ENCODE results near the gene NDUFAB1. TPM values are rescaled to one million over a fixed set of nuclear protein-coding genes. Genes with fewer than 3 reads are reported as not detected.
"Not testable (repeated sequence)": the region's sequence is repeated elsewhere in the genome, so short reads cannot be mapped to it uniquely, and the experiment has no call there.

The NDUFAB1 gene
- polyA plus RNA-seq, 2 of the 4 experiments (the other 2 are of a cell fraction) = 167 to 277 TPM

- H3K4me3 ChIP-seq = no peak overlapping the region
- FAIRE-seq (no peak), ATAC-seq (no peak), DNase-seq (ENCODE audit: low read depth in 1 of 2, low spot score in 1 of 2) (no peak)
- no peaks in the 10 kb centered on the region for H3K4me1 ChIP-seq
- ChIA-PET POLR2A (no interaction called here), CTCF (interaction anchor here (1.7 kb wide), 1 partner anchor 28 kb away, joined by 6 read pairs; the partner anchor contains the start of gene NDUFAB1)
- no peaks in the 10 kb centered on the region for H3K9me3 ChIP-seq
- TF ChIP-seq JUN (IDR thresholded peaks at IDR 0.05) = no peak
- TF ChIP-seq HOXA7 (CRISPR knock-in tag; IDR thresholded peaks at IDR 0.05) = no peak
- no peak for TF ChIP-seq POLR2A (IDR thresholded peaks at IDR 0.05; ENCODE audit: low read length)
- peak; percentile 21 for TF ChIP-seq MAFK (IDR thresholded peaks at IDR 0.05; ENCODE audit: partially characterized antibody)
- TF ChIP-seq MAZ (IDR thresholded peaks at IDR 0.05; ENCODE audit: borderline replicate concordance, low read depth, low read length) = no peak
- H3K4me2 ChIP-seq = no peak overlapping the region
- no peak overlapping the region for H3K27ac ChIP-seq
Observed at GRCh38 chr16:23624092-23624491, 28.0 kb upstream of the NDUFAB1 start.

- no peak for FAIRE-seq
- TF ChIP-seq RFX5 (IDR thresholded peaks at IDR 0.05) (no peak), BCL3 (IDR thresholded peaks at IDR 0.05) (no peak), NPAS2 (CRISPR knock-in tag; IDR thresholded peaks at IDR 0.05; ENCODE audit: borderline replicate concordance) (no peak), POLR2A (IDR thresholded peaks at IDR 0.05; ENCODE audit: low read length) (no peak), ZFP36 (IDR thresholded peaks at IDR 0.05; ENCODE audit: borderline replicate concordance, partially characterized antibody) (no peak)
- H3K4me1 ChIP-seq = no peaks in the 10 kb centered on the region
- no peaks in the 10 kb centered on the region for H3K9me3 ChIP-seq
- no peak for ATAC-seq
- no peak overlapping the region for H3K27ac ChIP-seq
- no peak for DNase-seq (ENCODE audit: low read depth in 1 of 2, low spot score in 1 of 2)
- H3K4me2 ChIP-seq = no peak overlapping the region
- ChIA-PET CTCF (no interaction called here), POLR2A (no interaction called here)
- H3K4me3 ChIP-seq = no peak overlapping the region
- WGBS (ENCODE audit: missing lambda C conversion rate) = 83% methylated on average over 9 of the region's 9 CpGs
Observed at GRCh38 chr16:23615805-23616204, 19.7 kb upstream of the NDUFAB1 start.

- no peak for TF ChIP-seq HOXB5 (CRISPR knock-in tag; IDR thresholded peaks at IDR 0.05)
- no peak for TF ChIP-seq TP53 (CRISPR knock-in tag; IDR thresholded peaks at IDR 0.05)
- no peak for TF ChIP-seq NFE2L2 (conservative IDR thresholded peaks at IDR 0.05; ENCODE audit: low read length)
- no peak for TF ChIP-seq MYC (IDR thresholded peaks at IDR 0.05; ENCODE audit: borderline replicate concordance, low read length)
- no peak for TF ChIP-seq ZFP36 (IDR thresholded peaks at IDR 0.05; ENCODE audit: borderline replicate concordance, partially characterized antibody)
- no peak for TF ChIP-seq HOXB13 (CRISPR knock-in tag; IDR thresholded peaks at IDR 0.05; ENCODE audit: low read depth)
- no peak for TF ChIP-seq MAZ (IDR thresholded peaks at IDR 0.05; ENCODE audit: borderline replicate concordance, low read depth, low read length)
- no peak for TF ChIP-seq CHD4 (IDR thresholded peaks at IDR 0.05; ENCODE audit: borderline replicate concordance)
- no peak for TF ChIP-seq RARB (CRISPR knock-in tag; IDR thresholded peaks at IDR 0.05)
- Histone ChIP-seq H3K4me2 (no peak overlapping the region), H3K4me3 (no peak overlapping the region), H3K9me3 (no peaks in the 10 kb centered on the region), H3K27ac (no peak overlapping the region), H3K4me1 (peaks cover 12% of the 10 kb centered on the region; the same call in 1 of the 3 replicates)
- ATAC-seq (no peak), FAIRE-seq (no peak), DNase-seq (ENCODE audit: low read depth in 1 of 2, low spot score in 1 of 2) (no peak)
- ChIA-PET CTCF (interaction anchor here (0.6 to 0.7 kb wide), 2 partner anchors 28 to 185 kb away, joined by 3 read pairs; no protein-coding TSS in a partner anchor), POLR2A (no interaction called here)
- WGBS (ENCODE audit: missing lambda C conversion rate) = 97% methylated on average over 3 of the region's 3 CpGs
Observed at GRCh38 chr16:23611936-23612335, 15.8 kb upstream of the NDUFAB1 start.

GRCh38 chr16:23610905-23611304 is 14.8 kb upstream of the NDUFAB1 start:
- H3K27ac ChIP-seq; FAIRE-seq; H3K4me3 ChIP-seq; CTCF ChIA-PET; ATAC-seq; POLR2A ChIA-PET; DNase-seq (ENCODE audit: low read depth in 1 of 2, low spot score in 1 of 2); H3K4me2 ChIP-seq; H3K9me3 ChIP-seq: not testable (repeated sequence)
- WGBS (ENCODE audit: missing lambda C conversion rate) = 89% methylated on average over 6 of the region's 6 CpGs
- H3K4me1 ChIP-seq = peaks cover 12% of the 10 kb centered on the region; the same call in 1 of the 3 replicates

GRCh38 chr16:23609929-23610328 is 13.8 kb upstream of the NDUFAB1 start:
- Histone ChIP-seq H3K9me3 (no peaks in the 10 kb centered on the region), H3K27ac (no peak overlapping the region), H3K4me3 (no peak overlapping the region), H3K4me1 (peaks cover 12% of the 10 kb centered on the region; the same call in 1 of the 3 replicates), H3K4me2 (no peak overlapping the region)
- CTCF ChIA-PET = interaction anchor here (0.8 to 2.7 kb wide), 2 partner anchors 11 to 13 kb away, joined by 3 to 10 read pairs; partner anchors contain the start of gene NDUFAB1
- POLR2A ChIA-PET = no interaction called here
- WGBS (ENCODE audit: missing lambda C conversion rate) = 98% methylated on average over 1 of the region's 1 CpG
- DNase-seq (ENCODE audit: low read depth in 1 of 2, low spot score in 1 of 2) = no peak
- no peak for FAIRE-seq
- ATAC-seq = no peak
- TF ChIP-seq ATOH8 (CRISPR knock-in tag; IDR thresholded peaks at IDR 0.05; ENCODE audit: low read depth) = no peak
- TF ChIP-seq ZNF302 (CRISPR knock-in tag; IDR thresholded peaks at IDR 0.05) = no peak
- TF ChIP-seq ESRRA (IDR thresholded peaks at IDR 0.05; ENCODE audit: borderline replicate concordance, low read length) = no peak
- TF ChIP-seq MAFK (IDR thresholded peaks at IDR 0.05; ENCODE audit: partially characterized antibody) = no peak
- TF ChIP-seq KDM5A (IDR thresholded peaks at IDR 0.05) = no peak
- TF ChIP-seq E2F6 (IDR thresholded peaks at IDR 0.05; ENCODE audit: borderline replicate concordance, low read depth) = no peak
- no peak for TF ChIP-seq CHD4 (IDR thresholded peaks at IDR 0.05; ENCODE audit: borderline replicate concordance)
- TF ChIP-seq HEYL (CRISPR knock-in tag; IDR thresholded peaks at IDR 0.05) = no peak
